ENCODE results near the gene ISX.

DNA sequence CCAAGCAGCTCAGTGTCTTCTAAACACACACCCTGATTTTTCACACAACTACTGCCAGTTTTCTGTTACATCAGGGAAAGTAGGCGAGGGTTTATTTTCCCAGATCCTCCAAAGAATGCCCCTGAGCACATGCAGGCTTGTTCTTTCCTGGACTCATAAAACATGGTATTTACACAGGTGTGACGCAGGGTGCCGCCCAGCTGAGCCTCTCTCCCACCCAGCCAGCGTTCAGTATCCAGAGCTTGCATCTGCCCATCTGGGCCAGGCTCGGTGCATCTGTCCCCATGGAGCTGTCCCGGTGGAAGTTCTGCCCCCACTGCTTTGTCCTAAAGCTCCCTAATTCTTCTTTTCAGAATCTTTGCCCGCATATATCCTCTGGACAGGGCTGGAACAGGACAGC is 44.8 kb upstream of the ISX start:
- TF ChIP-seq, protein P1, sequence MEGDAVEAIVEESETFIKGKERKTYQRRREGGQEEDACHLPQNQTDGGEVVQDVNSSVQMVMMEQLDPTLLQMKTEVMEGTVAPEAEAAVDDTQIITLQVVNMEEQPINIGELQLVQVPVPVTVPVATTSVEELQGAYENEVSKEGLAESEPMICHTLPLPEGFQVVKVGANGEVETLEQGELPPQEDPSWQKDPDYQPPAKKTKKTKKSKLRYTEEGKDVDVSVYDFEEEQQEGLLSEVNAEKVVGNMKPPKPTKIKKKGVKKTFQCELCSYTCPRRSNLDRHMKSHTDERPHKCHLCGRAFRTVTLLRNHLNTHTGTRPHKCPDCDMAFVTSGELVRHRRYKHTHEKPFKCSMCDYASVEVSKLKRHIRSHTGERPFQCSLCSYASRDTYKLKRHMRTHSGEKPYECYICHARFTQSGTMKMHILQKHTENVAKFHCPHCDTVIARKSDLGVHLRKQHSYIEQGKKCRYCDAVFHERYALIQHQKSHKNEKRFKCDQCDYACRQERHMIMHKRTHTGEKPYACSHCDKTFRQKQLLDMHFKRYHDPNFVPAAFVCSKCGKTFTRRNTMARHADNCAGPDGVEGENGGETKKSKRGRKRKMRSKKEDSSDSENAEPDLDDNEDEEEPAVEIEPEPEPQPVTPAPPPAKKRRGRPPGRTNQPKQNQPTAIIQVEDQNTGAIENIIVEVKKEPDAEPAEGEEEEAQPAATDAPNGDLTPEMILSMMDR (IDR thresholded peaks at IDR 0.05), result no peak
- TF ChIP-seq EZH2 (IDR thresholded peaks at IDR 0.05; ENCODE audit: borderline replicate concordance, insufficient read depth, low read depth, low read length, poor library complexity, severe bottlenecking), result no peak
